Panc1 (cell line): ENCODE results near the gene MEGF10. TPM values are rescaled to one million over a fixed set of nuclear protein-coding genes. Genes with fewer than 3 reads are reported as not detected.

Experiments used
- ATAC-seq: fragments of 200-7000 bp; cut with Tn5 transposase; 2 replicates; pipeline ENCODE4 v1.9.1; 2020; ENCODE audit warnings: mild to moderate bottlenecking, moderate library complexity
- BruUV-seq: library from RNA; stranded (reverse); fragments of 400-500 nt; replicated peaks from 2 replicates; lab custom pipeline; 2021; lab: Mats Ljungman, UMichigan
- CTCF ChIA-PET: fragments of 300-600 bp; sonication (Branson Sonifier 250); formaldehyde crosslinking; loops from one replicate; lab custom pipeline; 2022; ENCODE audit warnings: antibody characterized with exemption; lab: Charles Lee
- POLR2A ChIA-PET: fragments of 300-600 bp; sonication (Branson Sonifier 250); formaldehyde crosslinking; loops from one replicate; lab custom pipeline; 2022; ENCODE audit warnings: antibody characterized with exemption; lab: Charles Lee
- DNase-seq: peaks from one replicate; pipeline ENCODE4 v3.0.0-alpha.2; 2010; ENCODE audit warnings: low read depth, low spot score
- H3K27ac ChIP-seq: 2 replicates; pipeline ENCODE4 v1.5.1; 2011; ENCODE audit warnings: mild to moderate bottlenecking, low read length, inconsistent platforms
- H3K27me3 ChIP-seq: fragments of 200-500 bp; sonication (Bioruptor generic); 2 replicates; pipeline ENCODE4 v1.6.0; 2014; ENCODE audit warnings: low read length, inconsistent platforms; ENCODE audit not compliant: control insufficient read depth, insufficient read depth
- H3K36me3 ChIP-seq: fragments of 200-500 bp; sonication (Bioruptor generic); 2 replicates; pipeline ENCODE4 v1.5.1; 2014; ENCODE audit warnings: inconsistent platforms, mild to moderate bottlenecking, low read length, moderate library complexity; ENCODE audit not compliant: control insufficient read depth, insufficient read depth
- H3K4me1 ChIP-seq: 2 replicates; pipeline ENCODE4 v1.5.1; 2011; ENCODE audit warnings: inconsistent platforms, mild to moderate bottlenecking, low read length, moderate library complexity; ENCODE audit not compliant: control insufficient read depth, insufficient read depth
- H3K4me3 ChIP-seq, 2 experiments: 2 replicates each; pipeline ENCODE4 v1.5.1; 2011 to 2012; ENCODE audit warnings: low read depth in 2 of 2, low read length in 2 of 2, mild to moderate bottlenecking in 2 of 2, inconsistent platforms in 1 of 2, moderate library complexity in 1 of 2
- H3K9me3 ChIP-seq: fragments of 200-500 bp; sonication (Bioruptor generic); 2 replicates; pipeline ENCODE4 v1.5.1; 2014; ENCODE audit warnings: low read depth, mild to moderate bottlenecking, inconsistent platforms, low read length, moderate library complexity; ENCODE audit not compliant: control insufficient read depth, insufficient read depth
- CTCF ChIP-seq: fragments of 450-650 bp; IDR thresholded peaks from 2 replicates; pipeline ENCODE4 v1.5.1; 2017; ENCODE audit warnings: mild to moderate bottlenecking
- POLR2AphosphoS5 ChIP-seq: IDR thresholded peaks from 2 replicates; pipeline ENCODE4 v1.6.1; 2012; ENCODE audit warnings: mild to moderate bottlenecking, low read depth, low read length, moderate library complexity
- REST ChIP-seq, 2 experiments: IDR thresholded peaks; 2 replicates each; pipeline ENCODE4 v1.6.1; 2011 to 2012; ENCODE audit warnings: low read depth in 2 of 2, control low read depth in 1 of 2, low read length in 1 of 2, mild to moderate bottlenecking in 1 of 2, moderate library complexity in 1 of 2; ENCODE audit not compliant: insufficient read depth in 1 of 2
- SIN3A ChIP-seq: IDR thresholded peaks from 2 replicates; pipeline ENCODE4 v1.6.1; 2012; ENCODE audit warnings: low read depth, mild to moderate bottlenecking, low read length, moderate library complexity, borderline replicate concordance; ENCODE audit not compliant: insufficient read depth
- TCF7L2 ChIP-seq: IDR thresholded peaks from 2 replicates; pipeline ENCODE4 v1.6.1; 2011; ENCODE audit warnings: mild to moderate bottlenecking, low read depth, low read length, inconsistent platforms
- in situ Hi-C: cut with HindIII; loops from 2 replicates; pipeline ENCODE4 v1.10.0; 2016; ENCODE audit warnings: low sequenced_read_pairs, low pct_unique_long_range_greater_than_20kb
- intact Hi-C: fragments of 100-400 bp; cut with micrococcal nuclease; formaldehyde crosslinking; loops from one replicate; pipeline ENCODE4 v1.10.0; 2022; ENCODE audit not compliant: unreplicated experiment
- total RNA-seq: library from RNA; stranded (reverse); gene quantifications from one replicate; pipeline ENCODE4 v1.2.1, GENCODE V29; 2021; ENCODE audit not compliant: unreplicated experiment

The MEGF10 gene
- total RNA-seq, 1 experiment from 2014 or later, result not detected

- Histone ChIP-seq H3K36me3 (no peaks in the 10 kb centered on the region), H3K4me1 (no peaks in the 10 kb centered on the region), H3K4me3 (no peak overlapping the region), H3K27ac (no peak overlapping the region), H3K9me3 (no peaks in the 10 kb centered on the region), H3K27me3 (peaks cover 8% of the 10 kb centered on the region)
- ChIA-PET POLR2A (no interaction called here), CTCF (no interaction called here)
- no peak for TF ChIP-seq REST (IDR thresholded peaks at IDR 0.05; ENCODE audit: insufficient read depth in 1 of 2, low read depth in 2 of 2, low read length in 1 of 2)
- no peak for TF ChIP-seq TCF7L2
- intact Hi-C loops (no loop called here), in situ Hi-C loops (no loop called here)
- ATAC-seq, result no peak
- no TSS peak for BruUV-seq
- DNase-seq, result no peak
Observed at GRCh38 chr5:127343866-127344265, 53.3 kb downstream of the MEGF10 start.

- no peak for DNase-seq
- intact Hi-C loops (no loop called here), in situ Hi-C loops (no loop called here)
- no peak for ATAC-seq
- Histone ChIP-seq H3K4me1 (no peaks in the 10 kb centered on the region), H3K27ac (no peak overlapping the region), H3K27me3 (peaks cover 8% of the 10 kb centered on the region), H3K4me3 (no peak overlapping the region), H3K36me3 (no peaks in the 10 kb centered on the region), H3K9me3 (no peaks in the 10 kb centered on the region)
- TF ChIP-seq POLR2AphosphoS5 (no peak), SIN3A (no peak), REST (IDR thresholded peaks at IDR 0.05; ENCODE audit: insufficient read depth in 1 of 2, low read depth in 2 of 2, low read length in 1 of 2) (no peak), TCF7L2 (no peak), CTCF (no peak)
- no TSS peak for BruUV-seq
- POLR2A ChIA-PET, result no interaction called here
- CTCF ChIA-PET, result no interaction called here
Observed at GRCh38 chr5:127344931-127345330, 54.3 kb downstream of the MEGF10 start.
